ENCODE data around the gene FBLN1.

Gene FBLN1

GRCh38 chr22:45563362-45564040 is 60.8 kb downstream of the FBLN1 start:
- no peaks in the 10 kb centered on the region for H3K36me3 Mint-ChIP-seq (ENCODE audit: low read depth)
- no peak overlapping the region for H3K27ac Mint-ChIP-seq
- no peaks in the 10 kb centered on the region for H3K27me3 Mint-ChIP-seq (ENCODE audit: low read depth)
- H3K4me3 Mint-ChIP-seq = no peak overlapping the region
- no peaks in the 10 kb centered on the region for H3K4me1 Mint-ChIP-seq (ENCODE audit: low read depth)
- H3K9me3 Mint-ChIP-seq = peaks cover 7% of the 10 kb centered on the region

DNA sequence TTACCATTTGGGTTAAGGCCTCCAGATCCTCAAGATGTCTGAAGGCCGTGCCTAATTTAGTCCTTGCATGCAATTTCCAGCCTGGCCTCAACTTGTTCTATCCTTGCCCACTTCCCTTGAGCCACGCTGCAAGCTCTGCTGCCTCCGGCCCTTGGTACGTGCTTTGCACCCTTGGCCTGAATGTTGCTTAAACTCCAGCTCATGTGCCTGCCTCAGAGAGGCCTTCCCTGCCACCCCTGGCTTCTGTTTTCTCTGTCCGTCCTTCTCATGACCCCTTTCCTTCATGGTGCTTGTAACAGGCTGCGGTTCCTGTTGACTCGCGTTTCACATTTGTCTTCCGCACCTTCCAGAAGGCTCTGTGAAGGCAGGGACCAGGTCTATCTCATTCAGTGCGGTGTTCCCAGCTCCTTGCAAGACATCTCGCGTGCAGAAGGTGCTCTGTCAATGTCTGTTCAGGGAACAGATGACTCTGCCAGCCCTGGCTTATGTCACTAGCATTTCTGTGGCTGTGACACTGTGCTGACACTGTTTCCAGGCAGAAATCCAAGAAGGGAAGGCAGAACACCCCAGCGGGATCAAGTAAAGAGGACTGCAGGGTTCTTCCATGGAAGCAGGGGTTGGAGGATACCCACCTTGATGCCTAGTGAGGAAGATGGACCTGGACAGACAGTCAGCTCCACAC is 61.8 kb downstream of the FBLN1 start:
- Mint-ChIP-seq H3K4me3 (no peak overlapping the region), H3K27me3 (ENCODE audit: low read depth) (no peaks in the 10 kb centered on the region), H3K36me3 (ENCODE audit: low read depth) (no peaks in the 10 kb centered on the region), H3K9me3 (peaks cover 7% of the 10 kb centered on the region), H3K4me1 (ENCODE audit: low read depth) (no peaks in the 10 kb centered on the region), H3K27ac (no peak overlapping the region)

GRCh38 chr22:45565171-45565570 is 62.5 kb downstream of the FBLN1 start:
- H3K27ac Mint-ChIP-seq = no peak overlapping the region
- H3K36me3 Mint-ChIP-seq (ENCODE audit: low read depth) = no peaks in the 10 kb centered on the region
- H3K4me3 Mint-ChIP-seq = no peak overlapping the region
- H3K27me3 Mint-ChIP-seq (ENCODE audit: low read depth) = no peaks in the 10 kb centered on the region
- no peaks in the 10 kb centered on the region for H3K4me1 Mint-ChIP-seq (ENCODE audit: low read depth)
- H3K9me3 Mint-ChIP-seq = peaks cover 6% of the 10 kb centered on the region

DNA sequence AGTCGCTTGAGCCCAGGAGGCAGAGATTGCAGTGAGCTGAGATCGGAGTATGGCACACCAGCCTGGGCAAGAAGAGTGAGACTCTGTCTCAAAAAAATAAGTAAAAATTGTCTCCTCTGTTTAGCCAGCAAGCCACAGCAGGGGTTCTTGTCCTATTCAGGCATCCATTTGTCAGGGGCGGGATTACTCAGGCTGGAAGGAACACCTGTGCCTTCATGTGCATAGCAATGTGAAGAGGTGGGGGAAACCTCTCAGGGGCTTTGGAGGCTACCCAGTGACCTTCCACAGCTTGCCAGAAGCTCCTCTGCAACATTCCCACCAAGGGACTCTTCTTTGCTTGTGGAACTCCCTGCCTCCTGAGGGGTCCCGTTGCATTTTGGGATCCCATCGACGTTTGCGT is 63.3 kb downstream of the FBLN1 start:
- no peak overlapping the region for H3K27ac Mint-ChIP-seq
- H3K4me1 Mint-ChIP-seq (ENCODE audit: low read depth) = no peaks in the 10 kb centered on the region
- no peaks in the 10 kb centered on the region for H3K36me3 Mint-ChIP-seq (ENCODE audit: low read depth)
- H3K9me3 Mint-ChIP-seq = peaks cover 7% of the 10 kb centered on the region
- H3K4me3 Mint-ChIP-seq = no peak overlapping the region
- no peaks in the 10 kb centered on the region for H3K27me3 Mint-ChIP-seq (ENCODE audit: low read depth)

DNA sequence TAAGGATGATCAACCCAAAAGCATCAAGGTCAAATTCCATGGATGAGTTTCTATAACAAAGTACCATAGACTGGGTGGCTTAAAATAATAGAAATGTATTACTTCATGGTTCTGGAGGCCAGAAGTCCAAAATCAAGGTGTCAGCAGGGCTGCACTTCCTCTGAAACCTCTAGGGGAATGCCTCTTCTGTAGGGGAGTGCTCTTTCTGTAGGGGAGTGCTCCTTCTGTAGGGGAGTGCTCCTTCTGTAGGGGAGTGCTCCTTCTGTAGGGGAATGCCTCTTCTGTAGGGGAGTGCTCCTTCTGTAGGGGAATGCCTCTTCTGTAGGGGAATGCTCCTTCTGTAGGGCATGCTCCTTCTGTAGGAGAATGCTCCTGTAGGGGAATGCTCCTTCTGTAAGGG is 65.5 kb downstream of the FBLN1 start:
- Mint-ChIP-seq H3K4me3 (no peak overlapping the region), H3K4me1 (ENCODE audit: low read depth) (no peaks in the 10 kb centered on the region), H3K27me3 (ENCODE audit: low read depth) (no peaks in the 10 kb centered on the region), H3K9me3 (peaks cover 14% of the 10 kb centered on the region), H3K27ac (no peak overlapping the region), H3K36me3 (ENCODE audit: low read depth) (peaks cover 1% of the 10 kb centered on the region)

- no peak overlapping the region for H3K4me3 Mint-ChIP-seq
- no peak overlapping the region for H3K27ac Mint-ChIP-seq
- peaks cover 14% of the 10 kb centered on the region for H3K9me3 Mint-ChIP-seq
- H3K27me3 Mint-ChIP-seq (ENCODE audit: low read depth) = no peaks in the 10 kb centered on the region
- no peaks in the 10 kb centered on the region for H3K4me1 Mint-ChIP-seq (ENCODE audit: low read depth)
- peaks cover 1% of the 10 kb centered on the region for H3K36me3 Mint-ChIP-seq (ENCODE audit: low read depth)
Observed at GRCh38 chr22:45571089-45571488, 68.4 kb downstream of the FBLN1 start.

- Mint-ChIP-seq H3K36me3 (ENCODE audit: low read depth) (peaks cover 1% of the 10 kb centered on the region), H3K27me3 (ENCODE audit: low read depth) (no peaks in the 10 kb centered on the region), H3K4me1 (ENCODE audit: low read depth) (no peaks in the 10 kb centered on the region), H3K9me3 (peaks cover 14% of the 10 kb centered on the region), H3K4me3 (no peak overlapping the region), H3K27ac (no peak overlapping the region)
Observed at GRCh38 chr22:45572444-45572843, 69.8 kb downstream of the FBLN1 start.

DNA sequence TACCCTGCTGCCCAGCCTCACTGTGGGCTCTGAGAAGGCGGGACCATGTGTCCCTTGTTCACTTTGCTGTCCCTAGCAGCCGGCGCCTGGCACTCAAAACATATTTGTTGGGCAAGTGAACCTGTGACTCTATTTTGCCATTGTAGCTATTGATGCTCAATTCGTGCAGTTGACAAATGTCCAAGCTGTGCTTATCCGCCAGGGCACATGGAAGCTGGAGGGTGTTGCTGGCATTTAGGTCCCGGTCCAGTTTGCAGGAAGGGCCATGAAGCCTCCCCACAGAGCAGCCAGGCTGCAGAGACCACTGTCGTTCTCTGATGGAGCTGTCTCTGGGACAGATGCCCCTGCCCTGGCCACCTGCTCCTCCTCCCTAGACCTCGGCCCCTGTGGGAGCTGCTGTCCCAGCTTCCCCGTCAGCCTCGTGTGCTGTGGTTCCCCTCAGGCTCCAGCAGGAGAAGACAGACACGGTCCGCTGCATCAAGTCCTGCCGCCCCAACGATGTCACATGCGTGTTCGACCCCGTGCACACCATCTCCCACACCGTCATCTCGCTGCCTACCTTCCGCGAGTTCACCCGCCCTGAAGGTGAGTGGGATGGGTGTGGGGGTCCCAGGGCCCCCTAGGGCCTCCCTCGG is 71.5 kb downstream of the FBLN1 start:
- H3K4me1 Mint-ChIP-seq (ENCODE audit: low read depth) = no peaks in the 10 kb centered on the region
- H3K9me3 Mint-ChIP-seq = peaks cover 14% of the 10 kb centered on the region
- H3K27ac Mint-ChIP-seq = no peak overlapping the region
- no peaks in the 10 kb centered on the region for H3K27me3 Mint-ChIP-seq (ENCODE audit: low read depth)
- H3K4me3 Mint-ChIP-seq = no peak overlapping the region
- H3K36me3 Mint-ChIP-seq (ENCODE audit: low read depth) = peaks cover 1% of the 10 kb centered on the region

- Mint-ChIP-seq H3K27ac (no peak overlapping the region), H3K4me1 (ENCODE audit: low read depth) (no peaks in the 10 kb centered on the region), H3K9me3 (peaks cover 14% of the 10 kb centered on the region), H3K27me3 (ENCODE audit: low read depth) (no peaks in the 10 kb centered on the region), H3K4me3 (no peak overlapping the region), H3K36me3 (ENCODE audit: low read depth) (peaks cover 1% of the 10 kb centered on the region)
Observed at GRCh38 chr22:45575173-45575572, 72.5 kb downstream of the FBLN1 start.

DNA sequence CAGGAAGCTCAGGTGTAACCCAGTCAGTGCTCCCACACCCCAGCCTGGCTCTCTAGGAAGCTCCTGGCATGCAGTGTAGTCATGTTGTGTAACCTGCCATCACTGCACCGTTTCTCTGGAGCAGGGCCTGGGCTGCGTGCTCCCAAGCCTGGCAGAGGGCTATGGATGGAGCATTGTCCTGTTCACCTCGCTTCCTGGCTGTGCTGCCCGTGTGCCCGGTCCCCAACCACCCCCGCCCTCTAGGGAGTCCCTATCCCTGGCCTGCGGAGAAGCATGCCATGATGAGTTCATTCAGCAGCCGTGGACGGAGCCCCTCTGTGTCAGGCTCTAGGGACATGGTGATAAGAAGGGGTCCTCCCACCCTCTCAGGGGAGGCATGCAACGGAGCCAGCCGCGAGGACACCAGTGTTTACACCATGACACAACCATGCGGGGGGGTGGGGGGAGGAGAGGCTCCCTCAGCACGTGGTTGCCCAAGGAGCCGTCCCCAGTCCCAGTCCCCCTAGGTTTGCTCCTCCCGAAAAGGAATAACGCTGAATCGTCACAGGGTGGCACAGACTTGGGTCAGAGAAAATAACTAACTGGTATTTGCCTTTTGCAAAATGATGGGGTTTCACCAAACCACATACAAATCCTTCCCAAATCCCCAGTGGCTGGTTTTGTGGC is 73.1 kb downstream of the FBLN1 start:
- no peaks in the 10 kb centered on the region for H3K4me1 Mint-ChIP-seq (ENCODE audit: low read depth)
- no peak overlapping the region for H3K27ac Mint-ChIP-seq
- H3K27me3 Mint-ChIP-seq (ENCODE audit: low read depth) = no peaks in the 10 kb centered on the region
- peaks cover 8% of the 10 kb centered on the region for H3K9me3 Mint-ChIP-seq
- peaks cover 1% of the 10 kb centered on the region for H3K36me3 Mint-ChIP-seq (ENCODE audit: low read depth)
- H3K4me3 Mint-ChIP-seq = no peak overlapping the region

GRCh38 chr22:45576273-45576625 is 73.6 kb downstream of the FBLN1 start:
- Mint-ChIP-seq H3K27me3 (ENCODE audit: low read depth) (no peaks in the 10 kb centered on the region), H3K9me3 (peaks cover 5% of the 10 kb centered on the region), H3K27ac (no peak overlapping the region), H3K4me3 (no peak overlapping the region), H3K36me3 (ENCODE audit: low read depth) (peaks cover under 1% of the 10 kb centered on the region), H3K4me1 (ENCODE audit: low read depth) (no peaks in the 10 kb centered on the region)

- no peak overlapping the region for H3K27ac Mint-ChIP-seq
- no peaks in the 10 kb centered on the region for H3K36me3 Mint-ChIP-seq (ENCODE audit: low read depth)
- H3K27me3 Mint-ChIP-seq (ENCODE audit: low read depth) = no peaks in the 10 kb centered on the region
- no peaks in the 10 kb centered on the region for H3K4me1 Mint-ChIP-seq (ENCODE audit: low read depth)
- no peak overlapping the region for H3K4me3 Mint-ChIP-seq
- no peaks in the 10 kb centered on the region for H3K9me3 Mint-ChIP-seq
Observed at GRCh38 chr22:45576730-45577464, 74.2 kb downstream of the FBLN1 start.

- H3K36me3 Mint-ChIP-seq (ENCODE audit: low read depth) = no peaks in the 10 kb centered on the region
Observed at GRCh38 chr22:45577746-45578523, 75.3 kb downstream of the FBLN1 start.

More at GRCh38 chr22:45577746-45578523, 75.3 kb downstream of the FBLN1 start:
- Mint-ChIP-seq H3K4me1 (ENCODE audit: low read depth) (no peaks in the 10 kb centered on the region), H3K4me3 (no peak overlapping the region), H3K27ac (no peak overlapping the region), H3K27me3 (ENCODE audit: low read depth) (no peaks in the 10 kb centered on the region), H3K9me3 (no peaks in the 10 kb centered on the region)
